ENCODE data around the gene RHOT2. TPM values are rescaled to one million over a fixed set of nuclear protein-coding genes. Genes with fewer than 3 reads are reported as not detected.
"Not testable (repeated sequence)": the region's sequence is repeated elsewhere in the genome, so short reads cannot be mapped to it uniquely, and the experiment has no call there.

The RHOT2 gene
- total RNA-seq, 1 experiment from 2014 or later, result 24.2 TPM

GRCh38 chr16:681746-682427 lies 14.0 kb downstream of the RHOT2 start:
- DNase-seq (ENCODE audit: low read depth), result peak; percentile 70

- DNase-seq (ENCODE audit: low read depth), result no peak
Observed at GRCh38 chr16:682493-683395, 14.8 kb downstream of the RHOT2 start.

GRCh38 chr16:683396-684070 lies 15.6 kb downstream of the RHOT2 start:
- no peak for DNase-seq (ENCODE audit: low read depth)

- DNase-seq (ENCODE audit: low read depth), result peak; percentile 93
Observed at GRCh38 chr16:684071-684794, 16.3 kb downstream of the RHOT2 start, which contains the start of gene JMJD8. TSS of gene JMJD8 (minus strand) at chr16:684334. CDS start at chr16:684319, 15 bp downstream.

GRCh38 chr16:684961-685696 lies 17.2 kb downstream of the RHOT2 start:
- no peak for DNase-seq (ENCODE audit: low read depth)

- no peak for DNase-seq (ENCODE audit: low read depth)
Observed at GRCh38 chr16:685967-686366, 18.0 kb downstream of the RHOT2 start.

- no peak for DNase-seq (ENCODE audit: low read depth)
Observed at GRCh38 chr16:686459-687260, 18.7 kb downstream of the RHOT2 start.

GRCh38 chr16:687499-687898 lies 19.6 kb downstream of the RHOT2 start:
- no peak for DNase-seq (ENCODE audit: low read depth)

GRCh38 chr16:689175-689897 lies 21.4 kb downstream of the RHOT2 start:
- no peak for DNase-seq (ENCODE audit: low read depth)

- not testable (repeated sequence) for DNase-seq (ENCODE audit: low read depth)
Observed at GRCh38 chr16:691242-691641, 23.3 kb downstream of the RHOT2 start.

GRCh38 chr16:692356-693108 lies 24.6 kb downstream of the RHOT2 start:
- no peak for DNase-seq (ENCODE audit: low read depth)

GRCh38 chr16:693364-693763 lies 25.4 kb downstream of the RHOT2 start:
- DNase-seq (ENCODE audit: low read depth), result no peak

GRCh38 chr16:693766-694165 lies 25.8 kb downstream of the RHOT2 start:
- no peak for DNase-seq (ENCODE audit: low read depth)

- DNase-seq (ENCODE audit: low read depth), result no peak
Observed at GRCh38 chr16:694187-694862, 26.4 kb downstream of the RHOT2 start.

- no peak for DNase-seq (ENCODE audit: low read depth)
Observed at GRCh38 chr16:694863-695354, 27.0 kb downstream of the RHOT2 start.

- no peak for DNase-seq (ENCODE audit: low read depth)
Observed at GRCh38 chr16:695355-696089, 27.6 kb downstream of the RHOT2 start.

All from RPMI7951 (cell line).